Chondrocyte (in vitro differentiated cells): ENCODE measurements around the gene RNF26. TPM values are rescaled to one million over a fixed set of nuclear protein-coding genes. Genes with fewer than 3 reads are reported as not detected.

ENCODE experiments used
- DNase-seq: peaks from one replicate; pipeline ENCODE4 v3.0.0; 2021; ENCODE audit warnings: mixed read lengths, low spot score
- H3K27ac Mint-ChIP-seq: one replicate; pipeline ENCODE4 v1.8.0; 2021; ENCODE audit warnings: mild to moderate bottlenecking, moderate library complexity, mixed read lengths; ENCODE audit not compliant: unreplicated experiment
- H3K27me3 Mint-ChIP-seq: 2 replicates; pipeline ENCODE4 v1.8.0; 2021; ENCODE audit warnings: low read depth, mixed read lengths
- H3K36me3 Mint-ChIP-seq: 2 replicates; pipeline ENCODE4 v1.8.0; 2021; ENCODE audit warnings: low read depth, mixed read lengths
- H3K4me1 Mint-ChIP-seq: 2 replicates; pipeline ENCODE4 v1.8.0; 2021; ENCODE audit warnings: low read depth, mild to moderate bottlenecking, mixed read lengths
- H3K4me3 Mint-ChIP-seq: one replicate; pipeline ENCODE4 v1.8.0; 2021; ENCODE audit warnings: mild to moderate bottlenecking, moderate library complexity, mixed read lengths; ENCODE audit not compliant: unreplicated experiment
- H3K9me3 Mint-ChIP-seq: 2 replicates; pipeline ENCODE4 v1.8.0; 2021; ENCODE audit warnings: low read depth, mixed read lengths
- total RNA-seq: library from RNA; stranded (reverse); gene quantifications from 3 replicates; pipeline ENCODE4 v1.2.1, GENCODE V29; 2021
- TF ChIP-seq, protein P1 (sequence below): fragments of 200-600 bp; sonication (generic); IDR thresholded peaks from 2 replicates; pipeline ENCODE4 v1.5.0; 2021; ENCODE audit warnings: antibody characterized with exemption, mild to moderate bottlenecking, moderate library complexity

RNF26 gene
- total RNA-seq, 1 donor from 2014 or later = 22.8 TPM

DNA sequence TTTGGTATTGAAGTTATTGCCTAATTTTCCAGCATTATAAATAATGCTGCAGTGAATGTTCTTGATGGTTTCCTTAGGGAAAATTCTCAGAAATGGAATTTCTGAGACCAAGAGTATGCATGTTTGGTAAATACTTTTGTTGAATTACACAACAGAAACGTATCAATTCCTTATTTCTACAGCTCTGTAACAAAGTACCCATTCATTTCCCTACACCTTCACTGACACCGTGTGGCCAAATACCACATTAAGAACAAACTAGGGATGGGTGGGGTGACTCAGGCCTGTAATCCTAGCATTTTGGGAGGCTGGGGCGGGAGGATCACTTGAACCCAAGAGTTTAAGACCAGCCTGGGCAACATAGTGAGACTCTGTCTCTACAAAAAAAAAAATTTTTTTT, 39.1 kb upstream of the RNF26 start:
- H3K27ac Mint-ChIP-seq = no peak overlapping the region
- DNase-seq = no peak
- H3K36me3 Mint-ChIP-seq = peaks cover 27% of the 10 kb centered on the region
- H3K4me1 Mint-ChIP-seq = peaks cover 20% of the 10 kb centered on the region
- no peaks in the 10 kb centered on the region for H3K27me3 Mint-ChIP-seq
- no peak overlapping the region for H3K4me3 Mint-ChIP-seq
- no peaks in the 10 kb centered on the region for H3K9me3 Mint-ChIP-seq
- TF ChIP-seq, protein P1, sequence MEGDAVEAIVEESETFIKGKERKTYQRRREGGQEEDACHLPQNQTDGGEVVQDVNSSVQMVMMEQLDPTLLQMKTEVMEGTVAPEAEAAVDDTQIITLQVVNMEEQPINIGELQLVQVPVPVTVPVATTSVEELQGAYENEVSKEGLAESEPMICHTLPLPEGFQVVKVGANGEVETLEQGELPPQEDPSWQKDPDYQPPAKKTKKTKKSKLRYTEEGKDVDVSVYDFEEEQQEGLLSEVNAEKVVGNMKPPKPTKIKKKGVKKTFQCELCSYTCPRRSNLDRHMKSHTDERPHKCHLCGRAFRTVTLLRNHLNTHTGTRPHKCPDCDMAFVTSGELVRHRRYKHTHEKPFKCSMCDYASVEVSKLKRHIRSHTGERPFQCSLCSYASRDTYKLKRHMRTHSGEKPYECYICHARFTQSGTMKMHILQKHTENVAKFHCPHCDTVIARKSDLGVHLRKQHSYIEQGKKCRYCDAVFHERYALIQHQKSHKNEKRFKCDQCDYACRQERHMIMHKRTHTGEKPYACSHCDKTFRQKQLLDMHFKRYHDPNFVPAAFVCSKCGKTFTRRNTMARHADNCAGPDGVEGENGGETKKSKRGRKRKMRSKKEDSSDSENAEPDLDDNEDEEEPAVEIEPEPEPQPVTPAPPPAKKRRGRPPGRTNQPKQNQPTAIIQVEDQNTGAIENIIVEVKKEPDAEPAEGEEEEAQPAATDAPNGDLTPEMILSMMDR = peak; percentile 54

GRCh38 chr11:119297938-119298337, 36.4 kb upstream of the RNF26 start:
- Mint-ChIP-seq H3K9me3 (no peaks in the 10 kb centered on the region), H3K4me1 (peaks cover 20% of the 10 kb centered on the region), H3K36me3 (peaks cover 31% of the 10 kb centered on the region), H3K27ac (peak overlapping the region; percentile 86), H3K27me3 (no peaks in the 10 kb centered on the region), H3K4me3 (no peak overlapping the region)
- no peak for DNase-seq
- TF ChIP-seq, protein P1 = no peak

DNA sequence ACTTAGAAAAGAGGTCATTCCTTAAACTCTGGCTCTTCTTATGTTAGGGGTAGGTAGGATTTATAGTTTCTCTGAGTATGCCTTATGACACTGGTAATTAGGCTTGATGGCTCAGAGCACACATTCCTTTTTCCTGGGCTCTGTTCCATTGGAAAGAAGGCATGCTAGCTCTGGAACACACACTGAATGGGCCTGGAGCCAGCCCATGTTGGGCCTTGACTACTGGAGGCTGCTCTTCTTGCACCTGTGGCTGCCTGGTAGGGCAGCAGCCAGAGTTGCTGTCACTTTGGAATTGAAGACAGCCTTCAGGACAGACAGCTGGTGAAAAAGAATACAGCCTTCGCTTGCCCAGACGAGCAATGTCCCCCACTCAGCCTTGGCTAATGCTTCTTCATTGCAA, 35.6 kb upstream of the RNF26 start:
- TF ChIP-seq, protein P1 = no peak
- no peak for DNase-seq
- H3K4me1 Mint-ChIP-seq = peaks cover 20% of the 10 kb centered on the region
- no peaks in the 10 kb centered on the region for H3K27me3 Mint-ChIP-seq
- H3K4me3 Mint-ChIP-seq = no peak overlapping the region
- H3K36me3 Mint-ChIP-seq = peaks cover 35% of the 10 kb centered on the region
- peak overlapping the region; percentile 49 for H3K27ac Mint-ChIP-seq
- no peaks in the 10 kb centered on the region for H3K9me3 Mint-ChIP-seq

GRCh38 chr11:119299416-119299815, 34.9 kb upstream of the RNF26 start:
- DNase-seq = no peak
- Mint-ChIP-seq H3K4me3 (no peak overlapping the region), H3K4me1 (peaks cover 20% of the 10 kb centered on the region), H3K27ac (no peak overlapping the region), H3K9me3 (no peaks in the 10 kb centered on the region), H3K27me3 (no peaks in the 10 kb centered on the region), H3K36me3 (peaks cover 37% of the 10 kb centered on the region)
- TF ChIP-seq, protein P1 = no peak

GRCh38 chr11:119300198-119300964, 33.9 kb upstream of the RNF26 start:
- TF ChIP-seq, protein P1 = no peak

More at GRCh38 chr11:119300198-119300964, 33.9 kb upstream of the RNF26 start:
- H3K4me1 Mint-ChIP-seq = peaks cover 20% of the 10 kb centered on the region
- no peaks in the 10 kb centered on the region for H3K9me3 Mint-ChIP-seq
- no peak overlapping the region for H3K27ac Mint-ChIP-seq
- peaks cover 39% of the 10 kb centered on the region for H3K36me3 Mint-ChIP-seq
- no peak for DNase-seq
- H3K4me3 Mint-ChIP-seq = no peak overlapping the region
- no peaks in the 10 kb centered on the region for H3K27me3 Mint-ChIP-seq
